Upper lobe of left lung (tissue), 6 donors: ENCODE results near the gene MYO9A. TPM values are rescaled to one million over a fixed set of nuclear protein-coding genes. Genes with fewer than 3 reads are reported as not detected.
A peak's percentile ranks its signal among the peaks of the same experiment; 100 is the strongest.

ENCODE experiments used
- ATAC-seq, 2 donors: fragments of 200-7000 bp; cut with Tn5 transposase; one replicate each; pipeline ENCODE4 v1.9.1; 2022; ENCODE audit warnings: mild to moderate bottlenecking in 2 of 2, moderate library complexity in 2 of 2; ENCODE audit not compliant: low FRiP score in 2 of 2
- DNase-seq, 2 donors: peaks; one replicate each; pipeline ENCODE4 v3.0.0-alpha.2; 2019 to 2020
- H3K27ac ChIP-seq, 4 donors: fragments of 200-600 bp; sonication (generic); one replicate each; pipeline ENCODE4 v1.5.1; 2016 to 2019
- H3K27me3 ChIP-seq, 4 donors: fragments of 200-600 bp; sonication (generic); one replicate each; pipeline ENCODE4 v1.5.1; 2017 to 2019
- H3K36me3 ChIP-seq, 4 donors: fragments of 200-600 bp; sonication (generic); one replicate each; pipeline ENCODE4 v1.5.1; 2016 to 2019
- H3K4me1 ChIP-seq, 4 donors: fragments of 200-600 bp; sonication (generic); one replicate each; pipeline ENCODE4 v1.5.1; 2018 to 2019
- H3K4me3 ChIP-seq, 4 donors: fragments of 200-600 bp; sonication (generic); one replicate each; pipeline ENCODE4 v1.5.1; 2017 to 2019; ENCODE audit warnings: mild to moderate bottlenecking in 2 of 4, moderate library complexity in 1 of 4
- H3K9me3 ChIP-seq, 4 donors: fragments of 200-600 bp; sonication (generic); one replicate each; pipeline ENCODE4 v1.5.1; 2018 to 2019
- EP300 ChIP-seq, 4 donors: sonication (generic); formaldehyde crosslinking; IDR thresholded peaks; one replicate each; pipeline ENCODE4 v1.5.1; 2017; ENCODE audit warnings: antibody characterized with exemption in 4 of 4, control low read depth in 2 of 4
- POLR2A ChIP-seq, 4 donors: fragments of 450-650 bp; IDR thresholded peaks; one replicate each; pipeline ENCODE4 v1.5.1; 2016 to 2017; ENCODE audit warnings: antibody characterized with exemption in 4 of 4, mild to moderate bottlenecking in 2 of 4
- POLR2AphosphoS5 ChIP-seq, 2 donors: sonication (generic); formaldehyde crosslinking; IDR thresholded peaks; one replicate each; pipeline ENCODE4 v1.5.1; 2017; ENCODE audit warnings: antibody characterized with exemption in 2 of 2
- WGBS, 2 donors: methylation state at CpG; one replicate each; pipeline ENCODE4 v1.1.5; 2017 to 2018; 5-methylcytosine and 5-hydroxymethylcytosine counted together
- total RNA-seq, 6 donors: library from RNA; depleted of rRNA in 4 of 6; stranded (reverse); fragments of >200 nt in 4 of 6; gene quantifications; one replicate each; pipeline versions ENCODE4 v1.1.0 to v1.2.1, GENCODE V29; 2016 to 2021
- TF ChIP-seq, protein P1 (sequence below), 6 experiments: fragments of 450-650 bp in 4 of 6; fragments of 200-600 bp in 2 of 6; sonication (generic) in 2 of 6; IDR thresholded peaks; one replicate each; pipeline ENCODE4 v1.5.1; 2016 to 2019; ENCODE audit warnings: antibody characterized with exemption in 6 of 6
- donor health status: DM: no; HTN: no; CAD: no; lungs with moderate emphysema.
- donor health status: DM: no; HTN: yes; CAD: no; lungs with severe emphysema.

MYO9A gene
- total RNA-seq, 6 donors from 2014 or later, result 53.2 to 143 (median 76.5) TPM

DNA sequence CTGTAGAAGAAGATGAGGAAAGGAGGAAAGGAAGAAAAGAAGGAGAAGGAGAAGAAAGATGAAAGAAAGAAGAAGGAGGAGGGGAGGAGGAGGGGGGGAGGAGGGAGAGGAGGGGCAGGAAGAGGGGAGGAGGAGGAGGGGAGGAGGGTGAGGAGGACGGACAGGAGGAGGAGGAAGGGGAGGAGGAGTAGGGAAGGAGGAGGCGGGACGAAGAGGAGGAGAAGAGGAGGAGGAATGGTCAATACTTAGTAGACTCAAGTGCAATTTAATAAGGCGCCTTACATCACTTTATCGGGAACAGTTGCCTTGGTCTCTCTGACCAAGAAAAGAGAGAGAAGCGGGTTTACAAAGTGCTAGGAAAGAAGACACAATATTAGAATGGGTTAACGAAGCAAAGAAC, 331.3 kb downstream of the MYO9A start:
- 76 to 81% methylated on average over 7 of the region's 7 CpGs for WGBS, 2 donors

DNA sequence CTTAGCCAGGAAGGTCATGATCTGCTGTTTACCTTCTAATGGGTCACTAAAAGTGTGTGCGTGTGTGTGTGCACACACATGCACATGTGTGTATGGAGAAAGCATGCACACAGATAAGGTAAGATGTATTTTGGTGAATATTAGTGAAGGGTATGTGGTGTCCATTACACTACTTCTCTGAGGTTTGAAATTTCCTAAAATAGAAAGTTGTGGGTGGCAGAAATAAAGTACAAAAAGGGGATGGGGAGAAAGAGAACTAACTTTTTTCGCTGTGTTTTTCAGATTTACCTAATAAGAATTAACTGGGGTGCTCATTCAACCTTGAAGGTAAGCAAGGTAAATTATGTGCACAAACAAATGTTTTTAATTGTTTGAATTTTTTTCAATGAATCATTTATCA, 332.0 kb downstream of the MYO9A start:
- Histone ChIP-seq H3K9me3 (no peaks in the 10 kb centered on the region), H3K36me3 (no peaks in the 10 kb centered on the region), H3K27me3 (no peaks in the 10 kb centered on the region), H3K4me3 (no peak overlapping the region), H3K27ac (no peak overlapping the region), H3K4me1 (no peaks in the 10 kb centered on the region)
- no peak for ATAC-seq
- no peak for TF ChIP-seq POLR2A (IDR thresholded peaks at IDR 0.05)
- no peak for TF ChIP-seq EP300 (IDR thresholded peaks at IDR 0.05)
- no peak for TF ChIP-seq POLR2AphosphoS5 (IDR thresholded peaks at IDR 0.05)
- TF ChIP-seq, protein P1, sequence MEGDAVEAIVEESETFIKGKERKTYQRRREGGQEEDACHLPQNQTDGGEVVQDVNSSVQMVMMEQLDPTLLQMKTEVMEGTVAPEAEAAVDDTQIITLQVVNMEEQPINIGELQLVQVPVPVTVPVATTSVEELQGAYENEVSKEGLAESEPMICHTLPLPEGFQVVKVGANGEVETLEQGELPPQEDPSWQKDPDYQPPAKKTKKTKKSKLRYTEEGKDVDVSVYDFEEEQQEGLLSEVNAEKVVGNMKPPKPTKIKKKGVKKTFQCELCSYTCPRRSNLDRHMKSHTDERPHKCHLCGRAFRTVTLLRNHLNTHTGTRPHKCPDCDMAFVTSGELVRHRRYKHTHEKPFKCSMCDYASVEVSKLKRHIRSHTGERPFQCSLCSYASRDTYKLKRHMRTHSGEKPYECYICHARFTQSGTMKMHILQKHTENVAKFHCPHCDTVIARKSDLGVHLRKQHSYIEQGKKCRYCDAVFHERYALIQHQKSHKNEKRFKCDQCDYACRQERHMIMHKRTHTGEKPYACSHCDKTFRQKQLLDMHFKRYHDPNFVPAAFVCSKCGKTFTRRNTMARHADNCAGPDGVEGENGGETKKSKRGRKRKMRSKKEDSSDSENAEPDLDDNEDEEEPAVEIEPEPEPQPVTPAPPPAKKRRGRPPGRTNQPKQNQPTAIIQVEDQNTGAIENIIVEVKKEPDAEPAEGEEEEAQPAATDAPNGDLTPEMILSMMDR (IDR thresholded peaks at IDR 0.05), result no peak
- DNase-seq, result no peak
- 85 to 93% methylated on average over 2 of the region's 2 CpGs for WGBS, 2 donors

More for the DNA sequence above, 331.3 kb downstream of the MYO9A start:
- Histone ChIP-seq H3K4me1 (no peaks in the 10 kb centered on the region), H3K9me3 (no peaks in the 10 kb centered on the region), H3K4me3 (no peak overlapping the region), H3K27ac (no peak overlapping the region), H3K36me3 (no peaks in the 10 kb centered on the region), H3K27me3 (no peaks in the 10 kb centered on the region)
- no peak for ATAC-seq
- no peak for DNase-seq
- TF ChIP-seq EP300 (IDR thresholded peaks at IDR 0.05), result no peak
- TF ChIP-seq, protein P1 (IDR thresholded peaks at IDR 0.05), result no peak
- TF ChIP-seq POLR2A (IDR thresholded peaks at IDR 0.05), result no peak
- no peak for TF ChIP-seq POLR2AphosphoS5 (IDR thresholded peaks at IDR 0.05)

DNA sequence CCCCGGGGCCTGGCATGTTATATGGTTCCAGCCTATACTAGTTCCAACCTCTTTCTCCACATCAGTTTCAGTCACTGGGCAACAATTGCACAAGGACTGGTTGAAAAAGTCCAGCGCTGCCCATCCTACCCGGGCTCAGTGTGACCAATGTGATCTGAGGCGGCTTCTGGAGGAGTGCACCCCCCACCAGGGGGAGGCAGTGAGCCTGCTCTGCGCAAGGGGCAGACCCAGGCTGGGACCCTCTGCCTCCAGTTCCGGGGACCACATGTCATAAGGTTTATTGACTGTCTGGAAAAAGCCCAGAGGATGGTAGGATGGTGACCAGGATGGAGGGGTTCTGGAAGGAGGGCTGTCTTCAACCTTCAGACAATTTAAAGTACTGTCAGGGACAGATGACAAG, 333.2 kb downstream of the MYO9A start:
- peak; percentile 13 to 38 for ATAC-seq

DNA sequence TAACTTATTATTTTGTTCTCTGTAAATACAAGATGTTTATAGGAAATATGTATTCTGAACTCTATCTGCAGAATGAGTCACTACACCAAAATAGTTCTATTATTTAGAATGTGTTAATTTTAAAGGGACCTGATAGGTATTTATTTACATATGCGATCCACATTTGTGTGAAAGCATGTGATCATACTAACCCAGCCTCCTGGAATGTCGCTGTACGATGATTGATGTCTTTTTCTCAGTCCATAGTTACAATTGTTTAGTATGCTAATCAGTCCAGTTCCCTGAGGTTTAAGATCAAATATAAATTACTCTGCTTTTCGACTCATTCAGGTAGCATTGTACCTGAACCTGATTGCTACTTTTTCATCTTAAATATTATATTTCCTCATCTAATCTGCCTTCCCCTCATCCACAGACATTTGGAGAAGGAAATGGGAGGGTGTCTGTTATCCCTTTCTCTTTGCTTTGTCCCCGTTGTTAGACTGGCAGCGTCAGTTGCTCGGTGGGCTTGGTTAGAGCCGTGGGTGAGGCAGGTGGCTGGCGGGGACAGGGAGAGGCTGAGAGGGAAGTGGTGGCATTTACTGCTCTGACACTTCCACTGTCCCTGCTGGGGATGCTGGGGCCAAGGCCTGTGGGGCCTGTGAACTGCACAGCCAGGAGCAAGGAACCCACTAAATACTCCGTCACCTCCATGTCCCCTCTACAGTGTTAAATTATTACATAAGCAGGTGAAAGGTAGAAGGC, 335.4 kb downstream of the MYO9A start:
- Histone ChIP-seq H3K4me3 (no peak overlapping the region), H3K27ac (no peak overlapping the region), H3K4me1 (peaks cover 6 to 12% (median 8%) of the 10 kb centered on the region in 4 donors), H3K9me3 (no peaks in the 10 kb centered on the region), H3K36me3 (no peaks in the 10 kb centered on the region), H3K27me3 (no peaks in the 10 kb centered on the region)
- ATAC-seq, result no peak
- TF ChIP-seq EP300 (IDR thresholded peaks at IDR 0.05) (no peak), POLR2A (IDR thresholded peaks at IDR 0.05) (no peak)
- DNase-seq, result no peak
- WGBS, 2 donors, result 72 to 85% methylated on average over 10 of the region's 10 CpGs

More for the DNA sequence above, 333.2 kb downstream of the MYO9A start:
- no peaks in the 10 kb centered on the region for H3K36me3 ChIP-seq
- no peaks in the 10 kb centered on the region for H3K27me3 ChIP-seq
- no peak overlapping the region for H3K4me3 ChIP-seq
- TF ChIP-seq POLR2AphosphoS5 (IDR thresholded peaks at IDR 0.05) (no peak), POLR2A (IDR thresholded peaks at IDR 0.05) (no peak), EP300 (IDR thresholded peaks at IDR 0.05) (no peak)
- TF ChIP-seq, protein P1 (IDR thresholded peaks at IDR 0.05), result no peak
- no peaks in the 10 kb centered on the region for H3K9me3 ChIP-seq
- no peak for DNase-seq
- H3K4me1 ChIP-seq, result peaks cover 6 to 9% (median 8%) of the 10 kb centered on the region in 4 donors
- H3K27ac ChIP-seq, result no peak overlapping the region
- WGBS, 2 donors, result 71 to 72% methylated on average over 6 of the region's 6 CpGs

DNA sequence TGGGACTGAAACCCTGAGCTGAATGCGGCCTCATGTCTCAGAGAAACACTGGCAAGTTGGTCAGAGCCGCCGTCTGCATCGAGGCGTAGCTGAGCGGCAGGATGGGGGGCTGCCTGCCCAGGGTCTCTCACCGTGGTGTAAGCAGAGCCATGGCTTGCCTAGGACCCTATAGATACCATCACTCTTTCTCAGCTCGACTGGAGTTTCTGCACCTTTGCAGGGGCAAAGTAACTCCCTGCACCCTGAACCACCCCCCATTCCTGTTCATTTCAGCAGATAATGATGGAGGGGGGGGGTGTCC, 336.0 kb downstream of the MYO9A start:
- H3K27me3 ChIP-seq, result no peaks in the 10 kb centered on the region
- H3K4me1 ChIP-seq, result peaks cover 6 to 12% (median 8%) of the 10 kb centered on the region in 4 donors
- DNase-seq (peak in 1 of 2 donors; percentile 34), ATAC-seq (no peak)
- no peak for TF ChIP-seq POLR2AphosphoS5 (IDR thresholded peaks at IDR 0.05)
- no peak for TF ChIP-seq POLR2A (IDR thresholded peaks at IDR 0.05)
- TF ChIP-seq, protein P1 (IDR thresholded peaks at IDR 0.05), result no peak
- TF ChIP-seq EP300 (IDR thresholded peaks at IDR 0.05), result no peak
- 91 to 92% methylated on average over 8 of the region's 8 CpGs for WGBS, 2 donors
- H3K27ac ChIP-seq, result peak overlapping the region in 1 of 4 donors; percentile 4
- H3K9me3 ChIP-seq, result no peaks in the 10 kb centered on the region
- H3K4me3 ChIP-seq, result no peak overlapping the region
- no peaks in the 10 kb centered on the region for H3K36me3 ChIP-seq
